Subcutaneous adipose tissue (tissue), 4 donors: ENCODE measurements around the gene HOXD3. TPM values are rescaled to one million over a fixed set of nuclear protein-coding genes. Genes with fewer than 3 reads are reported as not detected.

Source experiments
- total RNA-seq, 4 donors: library from RNA; depleted of rRNA; stranded (reverse); fragments of >200 nt; gene quantifications; one replicate each; pipeline ENCODE4 v1.1.0, GENCODE V29; 2016
- TF ChIP-seq, protein P1 (sequence below): fragments of 450-650 bp; IDR thresholded peaks from one replicate; pipeline ENCODE4 v1.5.1; 2016; ENCODE audit warnings: low read depth, mild to moderate bottlenecking, control low read depth, antibody characterized with exemption, moderate library complexity

HOXD3 gene
- total RNA-seq, 4 donors from 2014 or later, result 1.3 to 23.0 (median 3.6) TPM

DNA sequence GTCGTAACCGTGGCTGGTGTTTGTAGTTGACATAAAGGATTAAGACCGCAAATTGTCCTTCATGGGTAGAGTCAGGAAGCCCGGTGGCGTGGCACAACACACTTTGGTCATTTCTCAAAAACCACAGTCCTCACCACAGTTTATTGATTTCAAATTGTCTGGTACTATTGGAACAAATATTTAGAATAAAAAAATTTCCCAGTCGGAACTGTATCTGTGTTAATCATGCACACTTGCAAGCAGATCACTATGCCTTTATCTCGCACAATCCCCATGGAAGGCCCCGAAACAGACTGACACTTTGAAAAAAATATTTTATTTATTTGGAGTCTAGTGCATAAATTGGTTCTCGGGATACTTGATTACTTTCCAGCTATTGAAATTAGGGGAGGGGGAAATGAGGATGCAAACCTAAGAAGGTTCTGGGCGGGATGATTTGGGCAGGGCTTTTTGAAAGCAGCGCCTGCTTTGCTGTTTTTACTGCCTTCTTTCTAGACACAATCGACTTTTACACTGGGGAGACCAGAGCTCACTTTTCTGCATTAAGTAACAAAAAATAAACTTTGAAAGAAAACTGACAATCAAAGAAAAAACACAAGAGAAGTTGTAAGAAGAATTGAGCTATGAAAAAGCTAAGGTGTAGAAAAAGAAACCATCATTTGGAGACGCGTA is 15.9 kb downstream of the HOXD3 start:
- TF ChIP-seq, protein P1, sequence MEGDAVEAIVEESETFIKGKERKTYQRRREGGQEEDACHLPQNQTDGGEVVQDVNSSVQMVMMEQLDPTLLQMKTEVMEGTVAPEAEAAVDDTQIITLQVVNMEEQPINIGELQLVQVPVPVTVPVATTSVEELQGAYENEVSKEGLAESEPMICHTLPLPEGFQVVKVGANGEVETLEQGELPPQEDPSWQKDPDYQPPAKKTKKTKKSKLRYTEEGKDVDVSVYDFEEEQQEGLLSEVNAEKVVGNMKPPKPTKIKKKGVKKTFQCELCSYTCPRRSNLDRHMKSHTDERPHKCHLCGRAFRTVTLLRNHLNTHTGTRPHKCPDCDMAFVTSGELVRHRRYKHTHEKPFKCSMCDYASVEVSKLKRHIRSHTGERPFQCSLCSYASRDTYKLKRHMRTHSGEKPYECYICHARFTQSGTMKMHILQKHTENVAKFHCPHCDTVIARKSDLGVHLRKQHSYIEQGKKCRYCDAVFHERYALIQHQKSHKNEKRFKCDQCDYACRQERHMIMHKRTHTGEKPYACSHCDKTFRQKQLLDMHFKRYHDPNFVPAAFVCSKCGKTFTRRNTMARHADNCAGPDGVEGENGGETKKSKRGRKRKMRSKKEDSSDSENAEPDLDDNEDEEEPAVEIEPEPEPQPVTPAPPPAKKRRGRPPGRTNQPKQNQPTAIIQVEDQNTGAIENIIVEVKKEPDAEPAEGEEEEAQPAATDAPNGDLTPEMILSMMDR, result no peak

DNA sequence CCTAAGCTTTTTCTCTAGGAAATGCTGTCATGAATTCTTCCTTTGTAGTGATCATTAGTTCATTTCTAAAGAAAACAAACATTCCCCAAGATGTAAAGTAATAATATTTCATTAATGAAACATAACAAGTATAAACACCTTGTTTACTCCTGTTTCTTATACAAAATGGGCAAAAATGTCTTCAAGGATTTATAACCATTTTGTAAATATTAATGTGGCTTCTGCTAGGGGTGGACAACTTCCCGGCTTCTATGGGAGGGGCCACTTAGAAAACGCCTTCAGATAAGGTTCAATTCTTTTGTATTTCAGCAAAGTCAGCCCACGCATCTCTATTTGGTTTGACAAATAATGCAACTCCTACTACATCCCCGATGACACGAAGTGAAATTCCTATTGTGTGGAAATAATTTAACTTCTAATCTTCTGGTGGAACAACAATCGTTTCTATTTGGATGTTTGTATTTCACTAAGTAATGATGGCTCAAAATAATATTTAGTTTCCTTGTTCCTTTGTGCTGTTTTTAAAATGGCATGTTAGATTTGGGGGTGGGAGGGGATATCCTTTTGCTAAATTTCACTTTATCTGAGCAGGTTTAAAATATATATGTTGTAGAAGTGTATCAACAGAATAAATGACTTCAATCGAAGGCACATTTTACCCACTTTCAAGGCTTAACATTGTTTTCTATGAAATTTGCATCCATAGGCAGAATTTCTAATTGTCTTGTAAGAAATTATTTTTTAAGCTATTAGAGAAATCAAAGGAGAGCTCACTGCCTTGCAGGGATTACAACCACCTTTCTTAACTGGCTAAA is 16.7 kb downstream of the HOXD3 start:
- TF ChIP-seq, protein P1, result no peak

DNA sequence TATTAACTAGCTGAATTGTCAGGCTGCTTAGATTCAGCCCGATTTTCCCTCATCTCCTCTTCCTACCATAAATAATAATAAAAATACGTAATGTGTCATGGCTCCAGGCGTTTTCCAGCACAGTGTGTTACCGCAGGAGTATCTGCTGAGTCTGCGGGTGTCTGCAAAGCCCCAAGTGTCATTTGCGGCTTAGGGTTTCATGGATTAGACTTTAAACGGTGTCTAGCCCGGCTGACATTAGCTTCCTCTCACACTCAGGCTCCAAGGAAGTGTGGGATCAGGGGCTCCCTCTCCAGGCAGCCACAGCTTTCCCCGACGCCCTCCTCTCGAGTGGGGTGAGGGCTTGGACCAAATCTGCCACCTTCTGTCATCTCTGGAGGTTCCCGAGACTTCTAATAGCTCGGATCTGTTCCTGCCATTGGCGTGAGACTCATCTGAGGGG is 17.3 kb downstream of the HOXD3 start:
- TF ChIP-seq, protein P1, result no peak

DNA sequence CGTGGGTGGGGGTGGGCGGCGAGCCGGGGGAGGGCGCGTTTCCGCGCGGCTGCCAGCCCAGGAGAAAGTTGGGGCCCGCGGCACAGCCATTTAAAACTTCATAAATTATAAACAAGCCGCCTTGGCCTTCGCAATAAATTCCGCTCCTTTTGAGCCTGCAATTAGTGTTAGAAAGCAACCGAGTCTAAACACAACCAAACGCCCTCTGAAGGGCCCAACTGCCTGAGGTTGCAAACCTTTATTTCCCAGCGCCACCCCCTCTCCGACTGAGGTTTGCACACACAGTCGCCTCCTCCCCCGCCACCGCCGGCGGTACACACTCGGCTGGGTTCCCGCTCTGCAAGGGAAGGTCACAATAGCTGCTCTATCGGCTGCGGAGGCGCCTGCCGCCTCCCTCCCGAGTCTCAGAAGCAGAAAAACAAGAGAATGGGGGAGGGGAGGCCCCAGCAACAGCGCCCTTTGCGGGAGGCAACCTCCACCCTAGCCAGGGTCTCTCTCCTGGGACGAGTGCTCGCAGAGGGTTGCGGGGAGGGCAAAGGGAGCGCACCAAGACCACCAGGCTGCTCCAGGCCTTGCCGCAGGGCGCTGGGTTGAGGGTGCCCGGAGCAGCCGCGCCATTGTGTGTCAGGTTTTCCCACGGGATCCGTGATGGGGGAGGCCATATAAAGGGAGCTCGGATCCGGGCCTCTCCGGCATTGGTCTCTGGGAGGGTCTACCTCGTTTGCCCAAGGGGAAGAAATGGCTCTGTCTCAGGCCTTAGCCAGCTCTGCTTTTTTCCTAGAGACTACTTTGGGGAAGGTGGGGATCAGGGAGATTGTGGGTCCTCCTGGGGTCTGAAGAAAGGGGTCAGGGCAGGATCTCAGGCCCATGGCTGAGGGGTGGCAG is 18.0 kb downstream of the HOXD3 start:
- TF ChIP-seq, protein P1, result no peak

DNA sequence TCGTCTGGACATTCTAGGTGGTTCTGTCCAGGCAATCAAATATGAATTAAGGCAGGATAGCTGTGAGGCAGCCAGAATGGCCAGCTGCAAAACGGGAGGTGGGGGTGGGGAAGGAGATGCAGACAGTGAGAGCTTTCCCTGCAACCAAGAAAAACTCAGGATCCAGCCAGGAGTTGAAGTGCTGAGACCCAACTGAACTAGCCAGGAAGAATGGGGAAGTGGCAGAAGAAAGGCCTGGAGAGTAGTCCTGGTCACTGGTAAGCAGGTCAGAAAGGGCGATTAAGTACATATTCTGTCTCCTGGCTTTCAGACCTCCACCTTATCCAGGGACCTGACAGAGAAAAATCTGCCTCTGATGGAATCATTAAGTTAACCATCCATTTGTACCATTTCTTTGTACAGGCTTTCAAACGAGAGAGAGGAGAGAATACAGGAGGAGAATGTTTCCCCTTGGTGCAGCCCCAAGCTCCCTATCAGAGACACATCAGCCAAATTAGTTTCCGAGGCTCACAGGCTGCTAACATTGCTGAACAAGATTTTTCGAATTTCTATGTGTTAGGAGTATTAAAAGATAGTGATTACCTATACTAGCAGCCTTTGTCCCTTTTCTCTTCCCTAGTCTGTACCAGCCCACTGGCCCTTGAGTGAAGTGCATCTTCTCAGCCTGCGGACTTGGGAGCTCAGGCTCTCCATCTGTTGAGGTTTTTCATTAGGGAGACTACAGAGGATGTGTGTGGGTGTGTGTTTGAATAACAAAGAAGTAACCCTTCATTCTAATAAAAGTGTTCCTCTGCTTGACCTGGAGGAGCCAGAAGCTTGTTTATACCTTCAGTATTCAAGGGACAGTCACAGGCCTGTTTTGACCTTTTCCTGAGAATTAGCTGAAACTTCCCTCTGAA is 18.9 kb downstream of the HOXD3 start:
- TF ChIP-seq, protein P1, result no peak

DNA sequence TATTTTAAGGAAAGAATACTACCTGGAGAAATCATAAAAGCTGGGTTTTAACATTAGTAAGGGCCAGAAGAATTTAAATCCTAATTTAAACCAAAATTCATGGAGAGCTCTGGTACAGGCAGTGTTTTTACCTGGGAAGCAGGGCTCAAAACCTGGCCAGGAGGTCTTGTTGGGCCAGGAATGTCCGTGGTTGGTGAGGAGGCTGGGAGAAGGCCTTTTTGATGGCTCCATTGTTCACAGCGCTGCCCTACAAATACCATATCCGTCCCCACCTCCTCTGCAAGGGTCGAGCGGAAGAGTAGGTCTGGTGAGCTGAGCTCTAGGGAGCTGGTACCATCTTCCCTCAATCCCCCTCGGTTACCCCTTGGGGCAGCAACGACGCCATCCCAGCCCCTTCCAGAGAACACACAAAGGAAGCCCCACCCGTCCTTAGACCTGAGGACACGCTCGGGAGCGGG is 20.5 kb downstream of the HOXD3 start:
- TF ChIP-seq, protein P1, result no peak
